Nephron (organoid): ENCODE data around the gene SSRP1.

ENCODE experiments used
- H3K27ac Mint-ChIP-seq, 3 experiments: 2 replicates each; pipeline ENCODE4 v1.8.0; 2020; ENCODE audit warnings: mixed read lengths in 3 of 3, mild to moderate bottlenecking in 2 of 3, moderate library complexity in 1 of 3
- H3K27me3 Mint-ChIP-seq: 2 replicates; pipeline ENCODE4 v1.8.0; 2021; ENCODE audit warnings: low read depth, mild to moderate bottlenecking, moderate library complexity, mixed read lengths
- H3K36me3 Mint-ChIP-seq: 2 replicates; pipeline ENCODE4 v1.8.0; 2020; ENCODE audit warnings: low read depth, mixed read lengths
- H3K4me1 Mint-ChIP-seq: 2 replicates; pipeline ENCODE4 v1.8.0; 2020; ENCODE audit warnings: mixed read lengths
- H3K4me3 Mint-ChIP-seq, 3 experiments: 2 replicates each; pipeline ENCODE4 v1.8.0; 2020; ENCODE audit warnings: mild to moderate bottlenecking in 3 of 3, mixed read lengths in 3 of 3, moderate library complexity in 2 of 3
- H3K9me3 Mint-ChIP-seq: 2 replicates; pipeline ENCODE4 v1.8.0; 2020; ENCODE audit warnings: mixed read lengths
- CTCF ChIP-seq, 3 experiments: fragments of 200-600 bp; sonication (generic); IDR thresholded peaks; one replicate each; pipeline ENCODE4 v1.5.0; 2021; ENCODE audit warnings: antibody characterized with exemption in 3 of 3; ENCODE audit not compliant: unreplicated experiment in 3 of 3

The SSRP1 gene

GRCh38 chr11:57323855-57324153 is 11.9 kb downstream of the SSRP1 start:
- TF ChIP-seq CTCF (IDR thresholded peaks at IDR 0.05; ENCODE audit: unreplicated experiment in 3 of 3) = no peak
- Mint-ChIP-seq H3K36me3 (peaks cover 50% of the 10 kb centered on the region), H3K4me1 (peaks cover 61% of the 10 kb centered on the region), H3K4me3 (peak overlapping the region; percentile 89 to 97 (median 90)), H3K27me3 (peaks cover 3% of the 10 kb centered on the region), H3K9me3 (no peaks in the 10 kb centered on the region), H3K27ac (peak overlapping the region; percentile 92 to 99 (median 98))

- TF ChIP-seq CTCF (IDR thresholded peaks at IDR 0.05; ENCODE audit: unreplicated experiment in 3 of 3) = no peak
- Mint-ChIP-seq H3K9me3 (no peaks in the 10 kb centered on the region), H3K4me1 (peaks cover 61% of the 10 kb centered on the region), H3K27me3 (peaks cover 3% of the 10 kb centered on the region), H3K36me3 (peaks cover 45% of the 10 kb centered on the region), H3K4me3 (peak overlapping the region; percentile 89 to 97 (median 90)), H3K27ac (peak overlapping the region; percentile 92 to 99 (median 98))
These were observed 12.4 kb downstream of the SSRP1 start for GRCh38 chr11:57323167-57323854.

- peaks cover 37% of the 10 kb centered on the region for H3K36me3 Mint-ChIP-seq
- TF ChIP-seq CTCF (IDR thresholded peaks at IDR 0.05; ENCODE audit: unreplicated experiment in 3 of 3) = no peak
- peaks cover 58% of the 10 kb centered on the region for H3K4me1 Mint-ChIP-seq
- H3K27me3 Mint-ChIP-seq = peaks cover 3% of the 10 kb centered on the region
- H3K9me3 Mint-ChIP-seq = no peaks in the 10 kb centered on the region
- H3K4me3 Mint-ChIP-seq = peak overlapping the region; percentile 89 to 97 (median 90)
- H3K27ac Mint-ChIP-seq = peak overlapping the region; percentile 92 to 99 (median 98)
These were observed 13.2 kb downstream of the SSRP1 start for GRCh38 chr11:57322256-57323166.

GRCh38 chr11:57321388-57322255 is 14.1 kb downstream of the SSRP1 start:
- peak overlapping the region; percentile 92 to 99 (median 98) for H3K27ac Mint-ChIP-seq
- H3K9me3 Mint-ChIP-seq = no peaks in the 10 kb centered on the region
- peaks cover 3% of the 10 kb centered on the region for H3K27me3 Mint-ChIP-seq
- peaks cover 52% of the 10 kb centered on the region for H3K4me1 Mint-ChIP-seq
- H3K4me3 Mint-ChIP-seq = peak overlapping the region; percentile 89 to 97 (median 90)
- TF ChIP-seq CTCF (IDR thresholded peaks at IDR 0.05; ENCODE audit: unreplicated experiment in 3 of 3) = no peak
- peaks cover 28% of the 10 kb centered on the region for H3K36me3 Mint-ChIP-seq

GRCh38 chr11:57320719-57321387 is 14.8 kb downstream of the SSRP1 start:
- H3K4me1 Mint-ChIP-seq = peaks cover 45% of the 10 kb centered on the region
- H3K27ac Mint-ChIP-seq = peak overlapping the region; percentile 92 to 99 (median 98)
- H3K9me3 Mint-ChIP-seq = no peaks in the 10 kb centered on the region
- H3K4me3 Mint-ChIP-seq = peak overlapping the region; percentile 89 to 97 (median 90)
- H3K27me3 Mint-ChIP-seq = peaks cover 3% of the 10 kb centered on the region
- peaks cover 20% of the 10 kb centered on the region for H3K36me3 Mint-ChIP-seq
- TF ChIP-seq CTCF (IDR thresholded peaks at IDR 0.05; ENCODE audit: unreplicated experiment in 3 of 3) = no peak
